B cell (primary cell): Measurements from ENCODE around the gene HPD. TPM values are rescaled to one million over a fixed set of nuclear protein-coding genes. Genes with fewer than 3 reads are reported as not detected.
A peak's percentile ranks its signal among the peaks of the same experiment; 100 is the strongest.

Experiments used
- ATAC-seq: fragments of 200-7000 bp; cut with Tn5 transposase; one replicate; pipeline ENCODE4 v1.10.0; 2021; ENCODE audit warnings: low read depth, mild to moderate bottlenecking, moderate number of reproducible peaks, moderate library complexity
- CTCF ChIA-PET: fragments of 350-600 bp; sonication (Branson Sonifier 250); formaldehyde crosslinking; loops from one replicate; lab custom pipeline; 2021; ENCODE audit warnings: antibody characterized with exemption, inconsistent platforms; lab: Charles Lee
- POLR2A ChIA-PET: fragments of 350-600 bp; sonication (Branson Sonifier 250); formaldehyde crosslinking; loops from one replicate; lab custom pipeline; 2021; ENCODE audit warnings: antibody characterized with exemption; lab: Charles Lee
- DNase-seq: peaks from one replicate; pipeline ENCODE4 v3.0.0; 2013
- H2AFZ ChIP-seq: 2 replicates; pipeline ENCODE4 v1.6.1; 2012; ENCODE audit warnings: mild to moderate bottlenecking, low read depth, low read length; ENCODE audit not compliant: insufficient read depth, poor library complexity, severe bottlenecking
- H3K27ac ChIP-seq, 2 donors: 1 replicate in 1 of 2; 2 replicates in 1 of 2; pipeline ENCODE4 v1.5.1; 2012 to 2013; ENCODE audit warnings: low read length in 2 of 2, mild to moderate bottlenecking in 2 of 2, moderate library complexity in 1 of 2
- H3K27me3 ChIP-seq, 4 experiments: fragments of 200-600 bp in 1 of 4; sonication (generic) in 1 of 4; replicated peaks in 1 of 4; 1 replicate in 2 of 4; 2 replicates in 2 of 4; pipeline versions ENCODE4 v1.6.1 to v1.7.0; 2013 to 2016; ENCODE audit warnings: low read length in 3 of 4, mild to moderate bottlenecking in 2 of 4, mixed read lengths in 1 of 4, moderate library complexity in 1 of 4; ENCODE audit not compliant: insufficient read depth in 4 of 4, control insufficient read depth in 3 of 4; ENCODE audit errors: control extremely low read depth in 1 of 4
- H3K36me3 ChIP-seq, 2 experiments: replicated peaks in 1 of 2; 1 replicate in 1 of 2; 2 replicates in 1 of 2; pipeline versions ENCODE4 v1.6.1 to v1.7.1; 2013; ENCODE audit warnings: low read length in 1 of 2; ENCODE audit not compliant: insufficient read depth in 2 of 2, control insufficient read depth in 1 of 2; ENCODE audit errors: control extremely low read depth in 1 of 2, extremely low read depth in 1 of 2
- H3K4me1 ChIP-seq, 2 donors: fragments of 200-600 bp in 1 of 2; sonication (generic) in 1 of 2; 1 replicate in 1 of 2; 2 replicates in 1 of 2; pipeline versions ENCODE4 v1.5.1 to v1.6.1; 2013 to 2017; ENCODE audit warnings: low read length in 2 of 2; ENCODE audit not compliant: control insufficient read depth in 2 of 2, insufficient read depth in 2 of 2
- H3K4me2 ChIP-seq: replicated peaks from 2 replicates; pipeline ENCODE3; 2012; ENCODE audit warnings: mild to moderate bottlenecking, low read depth, low read length; ENCODE audit not compliant: poor library complexity, severe bottlenecking
- H3K4me3 ChIP-seq, 5 experiments: fragments of 200-600 bp in 1 of 5; sonication (generic) in 1 of 5; 1 replicate in 3 of 5; 2 replicates in 2 of 5; pipeline versions ENCODE4 v1.5.1 to v1.7.0; 2011 to 2016; ENCODE audit warnings: low read length in 4 of 5, mild to moderate bottlenecking in 4 of 5, low read depth in 2 of 5, control low read depth in 1 of 5, moderate library complexity in 1 of 5; ENCODE audit not compliant: insufficient read depth in 1 of 5; ENCODE audit errors: control extremely low read depth in 1 of 5, extremely low read depth in 1 of 5
- H3K79me2 ChIP-seq: fragments of 200-600 bp; sonication (generic); one replicate; pipeline ENCODE4 v1.6.0; 2016; ENCODE audit warnings: low read length; ENCODE audit not compliant: control insufficient read depth, insufficient read depth
- H3K9ac ChIP-seq: fragments of 200-600 bp; sonication (generic); 2 replicates; pipeline ENCODE4 v1.6.1; 2017; ENCODE audit warnings: mild to moderate bottlenecking, low read length, moderate library complexity
- H3K9me3 ChIP-seq, 3 donors: one replicate each; pipeline versions ENCODE4 v1.6.1 to v1.7.1; 2013; ENCODE audit warnings: low read length in 2 of 3; ENCODE audit not compliant: control insufficient read depth in 2 of 3, insufficient read depth in 1 of 3; ENCODE audit errors: control extremely low read depth in 1 of 3
- H4K20me1 ChIP-seq: 2 replicates; pipeline ENCODE4 v1.6.0; 2012; ENCODE audit warnings: mild to moderate bottlenecking, low read length; ENCODE audit not compliant: insufficient read depth, control insufficient read depth, poor library complexity, severe bottlenecking
- H3K27ac Mint-ChIP-seq: one replicate; pipeline ENCODE4 v1.8.0; 2021; ENCODE audit warnings: mixed read lengths
- H3K27me3 Mint-ChIP-seq: one replicate; pipeline ENCODE4 v1.8.0; 2021; ENCODE audit warnings: mixed read lengths
- H3K4me1 Mint-ChIP-seq: one replicate; pipeline ENCODE4 v1.8.0; 2021; ENCODE audit warnings: mixed read lengths
- H3K4me3 Mint-ChIP-seq: one replicate; pipeline ENCODE4 v1.8.0; 2021; ENCODE audit warnings: mixed read lengths
- H3K9me3 Mint-ChIP-seq: one replicate; pipeline ENCODE4 v1.8.0; 2022; ENCODE audit warnings: mixed read lengths; ENCODE audit not compliant: insufficient read depth
- EZH2 ChIP-seq: IDR thresholded peaks from 2 replicates; pipeline ENCODE4 v1.6.1; 2012; ENCODE audit warnings: borderline replicate concordance, low read depth, mild to moderate bottlenecking, moderate library complexity, low read length; ENCODE audit not compliant: insufficient read depth, poor library complexity, severe bottlenecking
- WGBS: methylation state at CpG from one replicate; pipeline ENCODE4 v1.1.5; 2013; ENCODE audit warnings: missing lambda C conversion rate; ENCODE audit not compliant: insufficient coverage; 5-methylcytosine and 5-hydroxymethylcytosine counted together
- intact Hi-C: fragments of 100-400 bp; cut with micrococcal nuclease; formaldehyde crosslinking; loops from one replicate; pipeline ENCODE4 v1.10.0; 2022
- polyA plus RNA-seq: library from polyadenylated mRNA; depleted of rRNA; stranded (reverse); fragments of >200 nt; gene quantifications from 2 replicates; pipeline ENCODE4 v1.2.3, GENCODE V29; 2012
- total RNA-seq, 2 donors: library from RNA; stranded (reverse); fragments of 120-200 nt in 1 of 2; gene quantifications; 1 replicate in 1 of 2; 2 replicates in 1 of 2; pipeline versions ENCODE4 v1.2.3 to v1.2.4, GENCODE V29; 2013 to 2022
- TF ChIP-seq, protein P1 (sequence below): fragments of 200-600 bp; IDR thresholded peaks from one replicate; pipeline ENCODE4 v1.8.0; 2022; ENCODE audit warnings: antibody characterized with exemption, mild to moderate bottlenecking

The HPD gene
- total and polyA plus RNA-seq, 2 donors (not counting 1 experiment from before 2014, with no cell fraction given): not detected

- H4K20me1 ChIP-seq: peaks cover 49% of the 10 kb centered on the region
- Mint-ChIP-seq H3K9me3 (no peaks in the 10 kb centered on the region), H3K27ac (peak overlapping the region; percentile 96), H3K4me3 (peak overlapping the region; percentile 97), H3K27me3 (no peaks in the 10 kb centered on the region), H3K4me1 (peaks cover 52% of the 10 kb centered on the region)
- H3K4me1 ChIP-seq: peaks cover 40 to 48% of the 10 kb centered on the region in 2 donors
- no peaks in the 10 kb centered on the region for H3K9me3 ChIP-seq
- POLR2A ChIA-PET: interaction anchor here (0.6 to 13.7 kb wide), 8 partner anchors 8 to 341 kb away, joined by 3 to 267 read pairs (median 4); partner anchors contain the start of genes PSMD9, RHOF and TMEM120B
- CTCF ChIA-PET: interaction anchor here (0.6 to 32.7 kb wide), 7 partner anchors 19 to 1596 kb away, joined by 3 to 1947 read pairs (median 4); partner anchors contain the start of genes RHOF and SETD1B
- peak overlapping the region; percentile 51 to 71 for H3K27ac ChIP-seq
- ATAC-seq: no peak
- TF ChIP-seq, protein P1, sequence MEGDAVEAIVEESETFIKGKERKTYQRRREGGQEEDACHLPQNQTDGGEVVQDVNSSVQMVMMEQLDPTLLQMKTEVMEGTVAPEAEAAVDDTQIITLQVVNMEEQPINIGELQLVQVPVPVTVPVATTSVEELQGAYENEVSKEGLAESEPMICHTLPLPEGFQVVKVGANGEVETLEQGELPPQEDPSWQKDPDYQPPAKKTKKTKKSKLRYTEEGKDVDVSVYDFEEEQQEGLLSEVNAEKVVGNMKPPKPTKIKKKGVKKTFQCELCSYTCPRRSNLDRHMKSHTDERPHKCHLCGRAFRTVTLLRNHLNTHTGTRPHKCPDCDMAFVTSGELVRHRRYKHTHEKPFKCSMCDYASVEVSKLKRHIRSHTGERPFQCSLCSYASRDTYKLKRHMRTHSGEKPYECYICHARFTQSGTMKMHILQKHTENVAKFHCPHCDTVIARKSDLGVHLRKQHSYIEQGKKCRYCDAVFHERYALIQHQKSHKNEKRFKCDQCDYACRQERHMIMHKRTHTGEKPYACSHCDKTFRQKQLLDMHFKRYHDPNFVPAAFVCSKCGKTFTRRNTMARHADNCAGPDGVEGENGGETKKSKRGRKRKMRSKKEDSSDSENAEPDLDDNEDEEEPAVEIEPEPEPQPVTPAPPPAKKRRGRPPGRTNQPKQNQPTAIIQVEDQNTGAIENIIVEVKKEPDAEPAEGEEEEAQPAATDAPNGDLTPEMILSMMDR: no peak
- TF ChIP-seq EZH2: no peak
- intact Hi-C loops: loop anchor here (10.0 kb wide), 1 partner anchor 698 kb away; the partner anchor contains the start of gene ZCCHC8
- no peak for DNase-seq
- H3K4me3 ChIP-seq: peak overlapping the region; percentile 2 to 75 (median 65)
- peaks cover 77% of the 10 kb centered on the region for H3K79me2 ChIP-seq
- no peaks in the 10 kb centered on the region for H3K27me3 ChIP-seq
- peak overlapping the region; percentile 85 for H3K9ac ChIP-seq
- H3K4me2 ChIP-seq: peak overlapping the region; percentile 94
- H3K36me3 ChIP-seq: peaks cover 0 to 54% of the 10 kb centered on the region in 2 experiments
- WGBS: 78% methylated on average over 12 of the region's 21 CpGs
- H2AFZ ChIP-seq: no peak overlapping the region
Measured at GRCh38 chr12:121806546-121807423, 51.9 kb downstream of the HPD start.
